GM12891 (cell line): ENCODE measurements around the gene WWC2.

Experiments
- PAX5 ChIP-seq: IDR thresholded peaks from 2 replicates; pipeline ENCODE4 v1.6.1; 2011; ENCODE audit warnings: low read length, moderate library complexity, mild to moderate bottlenecking; ENCODE audit not compliant: insufficient read depth, severe bottlenecking
- POLR2A ChIP-seq: IDR thresholded peaks from 2 replicates; pipeline ENCODE4 v1.6.1; 2011; ENCODE audit warnings: low read depth, low read length, control low read depth
- POLR2AphosphoS5 ChIP-seq: IDR thresholded peaks from 2 replicates; pipeline ENCODE4 v1.6.1; 2011; ENCODE audit warnings: low read depth, low read length, control low read depth
- POU2F2 ChIP-seq: IDR thresholded peaks from 2 replicates; pipeline ENCODE4 v1.6.1; 2011; ENCODE audit warnings: low read depth, mild to moderate bottlenecking, control low read depth, low read length, moderate library complexity
- SPI1 ChIP-seq: IDR thresholded peaks from 2 replicates; pipeline ENCODE4 v1.6.1; 2011; ENCODE audit warnings: low read depth, low read length, control low read depth
- TAF1 ChIP-seq: IDR thresholded peaks from 2 replicates; pipeline ENCODE4 v1.6.1; 2011; ENCODE audit warnings: low read depth, low read length, control low read depth

- TF ChIP-seq POLR2A (no peak), POU2F2 (no peak), POLR2AphosphoS5 (no peak), SPI1 (no peak), TAF1 (no peak), PAX5 (no peak)
Observed at GRCh38 chr4:183284965-183285364, 185.9 kb downstream of the WWC2 start.
